Hepatocyte (in vitro differentiated cells): Measurements from ENCODE around the gene FOXN3. TPM values are rescaled to one million over a fixed set of nuclear protein-coding genes. Genes with fewer than 3 reads are reported as not detected.

Experiments
- DNase-seq: peaks from one replicate; pipeline ENCODE4 v3.0.0-alpha.2; 2016; ENCODE audit warnings: low spot score
- H2AFZ ChIP-seq: fragments of 200-600 bp; sonication (generic); 2 replicates; pipeline ENCODE4 v1.6.0; 2016; ENCODE audit warnings: antibody characterized with exemption, mild to moderate bottlenecking
- H3K27ac ChIP-seq: fragments of 200-600 bp; sonication (generic); 2 replicates; pipeline ENCODE4 v1.5.1; 2016; ENCODE audit warnings: mild to moderate bottlenecking
- H3K27me3 ChIP-seq: fragments of 200-600 bp; sonication (generic); 2 replicates; pipeline ENCODE4 v1.6.1; 2016
- H3K36me3 ChIP-seq: fragments of 200-600 bp; sonication (generic); replicated peaks from 2 replicates; pipeline ENCODE4 v1.5.1; 2016; ENCODE audit warnings: low read depth; ENCODE audit not compliant: insufficient read depth
- H3K4me1 ChIP-seq: fragments of 200-600 bp; sonication (generic); 2 replicates; pipeline ENCODE4 v1.5.1; 2016; ENCODE audit warnings: mild to moderate bottlenecking, moderate library complexity; ENCODE audit not compliant: insufficient read depth
- H3K4me2 ChIP-seq: fragments of 200-600 bp; sonication (generic); 2 replicates; pipeline ENCODE4 v1.6.0; 2016
- H3K4me3 ChIP-seq: fragments of 200-600 bp; sonication (generic); 2 replicates; pipeline ENCODE4 v1.5.1; 2016; ENCODE audit warnings: mild to moderate bottlenecking
- H3K79me2 ChIP-seq: fragments of 200-600 bp; sonication (generic); 2 replicates; pipeline ENCODE4 v1.6.0; 2017; ENCODE audit warnings: mild to moderate bottlenecking
- H3K9me2 ChIP-seq: fragments of 200-600 bp; sonication (generic); replicated peaks from 2 replicates; pipeline ENCODE4 v1.6.0; 2017; ENCODE audit warnings: mild to moderate bottlenecking; ENCODE audit not compliant: insufficient read depth
- H3K9me3 ChIP-seq: fragments of 200-600 bp; sonication (generic); 2 replicates; pipeline ENCODE4 v1.5.1; 2016; ENCODE audit warnings: low read depth, mild to moderate bottlenecking
- H4K20me1 ChIP-seq: fragments of 200-600 bp; sonication (generic); 2 replicates; pipeline ENCODE4 v1.6.0; 2016; ENCODE audit warnings: mild to moderate bottlenecking; ENCODE audit not compliant: insufficient read depth, poor library complexity, severe bottlenecking
- EZH2 ChIP-seq: fragments of 200-600 bp; sonication (generic); IDR thresholded peaks from 2 replicates; pipeline ENCODE4 v1.6.1; 2016; ENCODE audit warnings: antibody characterized with exemption, mild to moderate bottlenecking, borderline replicate concordance
- EZH2phosphoT487 ChIP-seq: fragments of 200-600 bp; sonication (generic); IDR thresholded peaks from one replicate; pipeline ENCODE4 v1.6.1; 2018; ENCODE audit warnings: antibody characterized with exemption, mild to moderate bottlenecking, low read depth, moderate library complexity; ENCODE audit not compliant: unreplicated experiment, severe bottlenecking
- WGBS: methylation state at CpG from one replicate; pipeline ENCODE4 v1.1.6; 2016; ENCODE audit warnings: low lambda C conversion rate; ENCODE audit errors: missing lambda C conversion rate; 5-methylcytosine and 5-hydroxymethylcytosine counted together
- polyA plus RNA-seq: library from polyadenylated mRNA; unstranded; fragments of >200 nt; fragmentation: Nextera tagmentation; extraction: Ambion mirVana; gene quantifications from 2 replicates; pipeline ENCODE4 v1.2.1, GENCODE V29; 2016
- total RNA-seq: library from RNA; depleted of rRNA; stranded (reverse); fragments of >200 nt; gene quantifications from 2 replicates; pipeline ENCODE4 v1.2.3, GENCODE V29; 2014
- TF ChIP-seq, protein P1 (sequence below): fragments of 200-600 bp; sonication (generic); IDR thresholded peaks from 2 replicates; pipeline ENCODE4 v1.5.1; 2016; ENCODE audit warnings: antibody characterized with exemption, mild to moderate bottlenecking; ENCODE audit not compliant: poor library complexity

Gene FOXN3
- total and polyA plus RNA-seq, 2 experiments from 2014 or later = 42.2 to 47.6 TPM

DNA sequence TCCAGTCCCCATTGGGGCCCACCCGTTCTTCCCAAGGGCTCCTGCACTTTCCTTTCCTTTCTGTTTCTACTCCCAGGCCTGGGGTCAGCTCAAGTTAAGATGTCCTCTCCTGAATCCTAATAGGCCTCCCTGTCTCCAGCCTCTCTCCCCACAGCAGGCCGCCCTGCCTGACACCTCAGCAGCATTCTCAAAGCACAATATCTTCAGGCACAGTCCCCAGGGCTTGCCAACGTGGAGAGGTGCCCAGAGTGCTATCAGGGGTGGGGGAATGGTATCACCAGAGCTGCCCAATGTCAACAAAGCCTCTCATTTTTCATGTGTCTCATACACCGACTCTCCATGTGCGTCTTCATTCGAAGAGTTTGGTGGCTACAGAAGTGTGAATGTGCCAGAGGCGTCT, 123.0 kb downstream of the FOXN3 start:
- H4K20me1 ChIP-seq = peaks cover 4% of the 10 kb centered on the region
- H3K9me3 ChIP-seq = no peaks in the 10 kb centered on the region
- TF ChIP-seq EZH2 (no peak), EZH2phosphoT487 (no peak)
- TF ChIP-seq, protein P1, sequence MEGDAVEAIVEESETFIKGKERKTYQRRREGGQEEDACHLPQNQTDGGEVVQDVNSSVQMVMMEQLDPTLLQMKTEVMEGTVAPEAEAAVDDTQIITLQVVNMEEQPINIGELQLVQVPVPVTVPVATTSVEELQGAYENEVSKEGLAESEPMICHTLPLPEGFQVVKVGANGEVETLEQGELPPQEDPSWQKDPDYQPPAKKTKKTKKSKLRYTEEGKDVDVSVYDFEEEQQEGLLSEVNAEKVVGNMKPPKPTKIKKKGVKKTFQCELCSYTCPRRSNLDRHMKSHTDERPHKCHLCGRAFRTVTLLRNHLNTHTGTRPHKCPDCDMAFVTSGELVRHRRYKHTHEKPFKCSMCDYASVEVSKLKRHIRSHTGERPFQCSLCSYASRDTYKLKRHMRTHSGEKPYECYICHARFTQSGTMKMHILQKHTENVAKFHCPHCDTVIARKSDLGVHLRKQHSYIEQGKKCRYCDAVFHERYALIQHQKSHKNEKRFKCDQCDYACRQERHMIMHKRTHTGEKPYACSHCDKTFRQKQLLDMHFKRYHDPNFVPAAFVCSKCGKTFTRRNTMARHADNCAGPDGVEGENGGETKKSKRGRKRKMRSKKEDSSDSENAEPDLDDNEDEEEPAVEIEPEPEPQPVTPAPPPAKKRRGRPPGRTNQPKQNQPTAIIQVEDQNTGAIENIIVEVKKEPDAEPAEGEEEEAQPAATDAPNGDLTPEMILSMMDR = no peak
- H3K36me3 ChIP-seq = no peaks in the 10 kb centered on the region
- 86% methylated on average over 7 of the region's 7 CpGs for WGBS
- H3K27ac ChIP-seq = no peak overlapping the region
- H3K79me2 ChIP-seq = peaks cover 29% of the 10 kb centered on the region
- H3K4me1 ChIP-seq = no peaks in the 10 kb centered on the region
- DNase-seq = no peak
- H2AFZ ChIP-seq = no peak overlapping the region
- no peaks in the 10 kb centered on the region for H3K27me3 ChIP-seq
- no peak overlapping the region for H3K4me2 ChIP-seq
- H3K4me3 ChIP-seq = no peak overlapping the region
- H3K9me2 ChIP-seq = no peaks in the 10 kb centered on the region

DNA sequence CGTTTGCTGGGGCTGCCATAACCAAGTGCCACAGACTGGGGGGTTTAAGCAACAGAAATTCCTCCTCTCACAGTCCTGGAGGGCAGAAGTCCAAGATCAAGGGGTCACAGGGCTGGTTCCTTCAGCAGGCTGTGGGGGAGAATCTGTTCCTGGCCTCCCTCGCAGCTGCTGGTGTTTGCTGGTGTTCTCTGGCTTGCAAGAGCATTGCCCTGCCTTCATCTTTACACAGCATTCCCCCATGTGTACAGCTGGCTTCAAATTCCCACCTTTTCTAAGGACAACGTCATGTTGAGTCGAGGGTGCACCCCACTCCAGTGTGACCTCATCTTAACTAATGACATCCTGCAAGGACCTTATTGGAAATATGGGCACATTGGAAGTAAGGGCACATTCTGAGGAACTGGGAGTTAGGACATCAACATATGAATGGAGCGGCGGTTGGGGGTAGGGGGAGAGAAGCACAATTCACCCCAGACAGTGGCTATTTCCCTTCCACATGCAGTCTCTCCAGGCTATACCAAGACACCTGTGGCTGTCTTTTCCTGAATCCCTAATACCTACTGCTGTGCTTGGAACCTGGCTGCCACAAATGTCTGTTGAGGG, 123.6 kb downstream of the FOXN3 start:
- Histone ChIP-seq H3K4me2 (no peak overlapping the region), H3K4me1 (no peaks in the 10 kb centered on the region), H2AFZ (no peak overlapping the region), H3K9me3 (no peaks in the 10 kb centered on the region), H3K4me3 (no peak overlapping the region), H3K27me3 (no peaks in the 10 kb centered on the region), H3K36me3 (no peaks in the 10 kb centered on the region), H3K79me2 (peaks cover 27% of the 10 kb centered on the region), H3K9me2 (no peaks in the 10 kb centered on the region), H3K27ac (no peak overlapping the region), H4K20me1 (peaks cover 4% of the 10 kb centered on the region)
- TF ChIP-seq EZH2phosphoT487 (no peak), EZH2 (no peak)
- TF ChIP-seq, protein P1 = no peak
- WGBS = 78% methylated on average over 6 of the region's 6 CpGs
- DNase-seq = no peak

DNA sequence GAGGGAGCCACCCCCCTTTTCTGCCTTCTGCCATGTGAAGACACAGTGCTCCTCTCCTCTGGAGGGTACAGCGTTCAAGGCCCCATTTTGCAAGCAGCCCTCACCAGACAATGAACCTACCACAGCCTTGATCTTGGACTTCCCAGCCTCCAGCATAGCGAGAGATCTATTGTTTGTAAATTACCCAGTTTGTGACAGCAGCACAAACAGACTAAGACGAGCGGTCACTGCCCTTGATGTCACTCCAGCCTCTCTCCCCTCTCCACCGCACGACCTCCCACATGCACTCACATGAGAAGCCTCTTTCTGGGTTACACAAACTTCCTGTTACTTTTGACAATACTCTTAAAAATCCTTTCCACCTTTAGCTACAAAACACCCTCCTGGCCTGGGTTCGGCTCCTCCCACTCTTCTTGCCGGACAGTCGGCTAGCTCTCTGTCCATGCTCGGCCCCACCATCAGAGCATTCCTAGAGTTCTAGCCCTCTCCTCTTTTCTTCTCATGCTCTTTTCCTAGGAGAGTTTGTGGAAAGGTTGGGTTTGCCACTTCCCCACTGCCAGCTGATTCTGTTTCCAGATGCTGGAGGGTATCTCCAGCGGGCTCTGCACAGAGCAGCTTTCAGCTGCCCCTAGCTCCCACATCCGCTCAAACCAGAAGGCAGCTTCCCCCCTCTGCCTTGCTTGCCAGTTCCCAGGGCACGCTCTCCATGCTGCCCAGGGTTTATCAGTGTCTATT, 124.3 kb downstream of the FOXN3 start:
- Histone ChIP-seq H3K36me3 (no peaks in the 10 kb centered on the region), H4K20me1 (peaks cover 4% of the 10 kb centered on the region), H2AFZ (no peak overlapping the region), H3K4me2 (no peak overlapping the region), H3K4me1 (no peaks in the 10 kb centered on the region), H3K79me2 (peaks cover 31% of the 10 kb centered on the region), H3K4me3 (no peak overlapping the region), H3K27ac (no peak overlapping the region), H3K27me3 (no peaks in the 10 kb centered on the region), H3K9me2 (no peaks in the 10 kb centered on the region), H3K9me3 (no peaks in the 10 kb centered on the region)
- TF ChIP-seq EZH2 = no peak
- TF ChIP-seq, protein P1 = no peak
- no peak for TF ChIP-seq EZH2phosphoT487
- 81% methylated on average over 13 of the region's 13 CpGs for WGBS
- DNase-seq = no peak
